ENCODE data around the gene SNAI3. TPM values are rescaled to one million over a fixed set of nuclear protein-coding genes. Genes with fewer than 3 reads are reported as not detected.

The SNAI3 gene
- total RNA-seq, 1 donor = 6.0 TPM

Other genes starting within 250 kb of the SNAI3 start
- gene ZFPM1, start 233.2 kb downstream of the SNAI3 start, total RNA-seq = 5.8 TPM
- gene ZC3H18, start 116.1 kb downstream of the SNAI3 start, total RNA-seq = 24.7 TPM
- 0.21 TPM for gene IL17C, start 47.9 kb downstream of the SNAI3 start, total RNA-seq
- gene CYBA, start 35.5 kb downstream of the SNAI3 start, total RNA-seq = 388 TPM
- 18.8 TPM for gene MVD, start 23.4 kb downstream of the SNAI3 start, total RNA-seq
- 130 TPM for gene RNF166, start 19.9 kb upstream of the SNAI3 start, total RNA-seq
- 6.7 TPM for gene CTU2, start 20.0 kb upstream of the SNAI3 start, total RNA-seq
- gene PIEZO1, start 98.7 kb upstream of the SNAI3 start, total RNA-seq = 54.5 TPM
- gene CDT1, start 117.3 kb upstream of the SNAI3 start, total RNA-seq = 0.42 TPM
- 70.8 TPM for gene APRT, start 125.4 kb upstream of the SNAI3 start, total RNA-seq
- gene GALNS, start 170.4 kb upstream of the SNAI3 start, total RNA-seq = 21.6 TPM
- 24.0 TPM for gene TRAPPC2L, start 170.6 kb upstream of the SNAI3 start, total RNA-seq
- gene PABPN1L, start 180.2 kb upstream of the SNAI3 start, total RNA-seq = not detected